AG09309 (cell line): ENCODE results near the gene GINS1.

Experiments used
- DNase-seq: peaks from one replicate; pipeline ENCODE4 v3.0.0-alpha.2; 2010; ENCODE audit warnings: low read depth
- H3K4me3 ChIP-seq: 2 replicates; pipeline ENCODE4 v1.5.1; 2011; ENCODE audit warnings: mild to moderate bottlenecking, low read depth, low read length, moderate library complexity; ENCODE audit not compliant: control insufficient read depth
- TF ChIP-seq, protein P1 (sequence below): IDR thresholded peaks from 2 replicates; pipeline ENCODE4 v1.5.1; 2011; ENCODE audit warnings: mild to moderate bottlenecking, low read depth, low read length, inconsistent platforms; ENCODE audit not compliant: insufficient read depth, control insufficient read depth; ENCODE audit errors: missing control alignments

Gene GINS1

DNA sequence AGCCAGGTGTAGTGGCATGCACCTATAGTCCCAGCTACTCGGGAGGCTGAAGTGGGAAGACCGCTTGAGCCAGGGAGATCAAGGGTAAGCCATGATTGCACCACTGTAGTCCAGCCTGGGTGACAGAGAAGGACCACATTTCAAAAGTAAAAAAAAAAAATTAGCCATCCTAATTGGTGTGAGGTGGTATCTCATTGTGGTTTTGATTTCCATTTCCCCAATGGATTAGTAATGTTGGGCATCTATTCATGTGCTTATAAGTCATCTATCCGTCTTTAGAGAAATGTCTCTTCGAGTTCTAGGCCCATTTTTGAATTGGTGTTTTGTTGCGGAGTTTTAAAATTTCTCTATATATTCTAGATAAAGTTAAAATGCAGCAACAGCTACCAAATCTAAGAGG, 38.5 kb upstream of the GINS1 start:
- TF ChIP-seq, protein P1, sequence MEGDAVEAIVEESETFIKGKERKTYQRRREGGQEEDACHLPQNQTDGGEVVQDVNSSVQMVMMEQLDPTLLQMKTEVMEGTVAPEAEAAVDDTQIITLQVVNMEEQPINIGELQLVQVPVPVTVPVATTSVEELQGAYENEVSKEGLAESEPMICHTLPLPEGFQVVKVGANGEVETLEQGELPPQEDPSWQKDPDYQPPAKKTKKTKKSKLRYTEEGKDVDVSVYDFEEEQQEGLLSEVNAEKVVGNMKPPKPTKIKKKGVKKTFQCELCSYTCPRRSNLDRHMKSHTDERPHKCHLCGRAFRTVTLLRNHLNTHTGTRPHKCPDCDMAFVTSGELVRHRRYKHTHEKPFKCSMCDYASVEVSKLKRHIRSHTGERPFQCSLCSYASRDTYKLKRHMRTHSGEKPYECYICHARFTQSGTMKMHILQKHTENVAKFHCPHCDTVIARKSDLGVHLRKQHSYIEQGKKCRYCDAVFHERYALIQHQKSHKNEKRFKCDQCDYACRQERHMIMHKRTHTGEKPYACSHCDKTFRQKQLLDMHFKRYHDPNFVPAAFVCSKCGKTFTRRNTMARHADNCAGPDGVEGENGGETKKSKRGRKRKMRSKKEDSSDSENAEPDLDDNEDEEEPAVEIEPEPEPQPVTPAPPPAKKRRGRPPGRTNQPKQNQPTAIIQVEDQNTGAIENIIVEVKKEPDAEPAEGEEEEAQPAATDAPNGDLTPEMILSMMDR, result no peak
- DNase-seq, result no peak
- H3K4me3 ChIP-seq, result no peak overlapping the region

DNA sequence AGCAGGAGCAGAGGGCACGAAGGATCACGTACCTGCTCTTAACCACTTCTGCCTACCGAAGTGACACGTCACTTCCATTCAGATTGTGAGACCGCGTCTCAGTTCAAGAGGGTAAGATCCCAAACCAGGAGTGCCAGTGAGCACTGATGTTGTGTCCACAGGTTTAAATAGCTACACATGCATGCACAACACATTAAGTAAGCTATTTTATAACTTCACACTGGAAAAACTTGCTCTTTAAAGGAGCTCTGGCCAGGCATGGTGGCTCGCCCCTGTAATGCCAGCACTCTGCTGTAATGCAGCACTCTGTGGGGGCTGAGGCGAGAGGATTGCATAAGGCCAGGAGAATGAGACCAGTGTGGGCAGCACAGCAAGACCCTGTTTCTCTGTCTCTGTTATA, 37.9 kb upstream of the GINS1 start:
- no peak for DNase-seq
- TF ChIP-seq, protein P1, result no peak
- no peak overlapping the region for H3K4me3 ChIP-seq

DNA sequence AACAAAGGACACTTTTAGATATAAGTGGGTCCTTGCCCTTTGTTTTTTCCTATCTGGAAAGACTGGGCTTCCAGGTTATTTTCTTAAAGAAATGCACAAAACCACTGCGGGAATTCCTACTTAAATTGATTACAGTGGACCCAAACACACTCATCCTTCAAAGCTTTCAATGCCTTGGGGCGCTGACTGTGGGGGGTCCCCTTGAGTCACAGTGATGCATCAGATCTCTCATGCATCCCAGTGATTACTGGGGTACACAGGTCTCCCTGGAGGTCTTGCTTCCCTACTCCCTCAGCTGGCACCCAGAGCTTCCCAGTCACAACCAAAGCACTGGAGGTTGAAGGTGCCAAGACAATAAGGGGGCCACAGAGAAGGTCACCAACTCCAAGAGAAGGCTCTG, 37.5 kb upstream of the GINS1 start:
- no peak overlapping the region for H3K4me3 ChIP-seq
- DNase-seq, result no peak
- TF ChIP-seq, protein P1, result no peak

DNA sequence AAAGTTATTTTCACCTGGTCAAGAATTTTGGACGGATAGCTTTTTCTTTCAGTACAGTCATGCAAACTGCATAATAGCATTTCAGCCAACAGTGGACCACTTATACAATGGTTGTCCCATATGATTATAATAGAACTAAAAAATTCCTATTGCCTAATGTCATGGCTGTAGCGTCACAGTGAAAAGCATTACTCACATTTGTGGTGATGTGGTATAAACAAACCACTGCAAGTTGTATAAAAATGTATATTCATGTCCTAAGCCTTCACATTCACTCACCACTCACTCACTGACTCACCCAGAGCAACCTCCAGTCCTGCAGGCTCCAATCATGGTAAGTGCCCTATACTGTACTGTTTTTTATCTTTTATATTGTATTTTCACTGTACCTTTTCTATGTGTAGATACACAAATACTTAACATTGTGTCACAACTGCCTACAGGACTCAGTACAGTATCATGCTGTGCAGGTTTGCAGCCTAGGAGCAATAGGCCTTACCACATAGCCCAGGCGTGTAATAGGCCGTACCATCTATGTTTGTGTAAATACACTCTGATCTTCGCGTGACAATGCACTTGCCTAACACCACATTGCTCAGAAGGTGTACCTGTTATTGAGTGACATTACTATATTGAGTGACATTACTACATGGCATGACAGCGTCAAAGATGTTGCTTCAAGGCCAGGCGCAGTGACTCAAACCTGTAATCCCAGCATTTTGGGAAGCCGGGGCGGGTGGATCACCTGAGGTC, 34.7 kb upstream of the GINS1 start:
- TF ChIP-seq, protein P1, result no peak
- peak; percentile 68 for DNase-seq
- no peak overlapping the region for H3K4me3 ChIP-seq

DNA sequence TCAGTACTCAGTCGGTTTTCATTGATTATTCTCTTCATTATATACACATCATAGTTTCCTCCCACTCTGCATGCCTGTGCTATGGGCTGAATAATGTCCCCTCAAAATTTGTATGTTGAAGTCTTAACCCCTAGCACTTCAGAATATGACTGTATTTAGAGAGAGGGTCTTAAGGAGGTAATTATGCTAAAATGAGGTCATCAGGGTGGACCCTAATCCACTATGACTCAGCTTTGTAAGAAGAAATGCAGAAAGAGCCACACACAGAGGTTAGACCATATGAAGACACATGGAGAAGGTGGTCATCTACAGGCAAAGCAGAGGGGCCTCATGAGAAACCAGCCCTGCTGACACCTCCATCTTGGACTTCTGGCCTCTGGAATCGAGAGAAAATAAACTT, 32.6 kb upstream of the GINS1 start:
- no peak overlapping the region for H3K4me3 ChIP-seq
- TF ChIP-seq, protein P1, result no peak
- no peak for DNase-seq

DNA sequence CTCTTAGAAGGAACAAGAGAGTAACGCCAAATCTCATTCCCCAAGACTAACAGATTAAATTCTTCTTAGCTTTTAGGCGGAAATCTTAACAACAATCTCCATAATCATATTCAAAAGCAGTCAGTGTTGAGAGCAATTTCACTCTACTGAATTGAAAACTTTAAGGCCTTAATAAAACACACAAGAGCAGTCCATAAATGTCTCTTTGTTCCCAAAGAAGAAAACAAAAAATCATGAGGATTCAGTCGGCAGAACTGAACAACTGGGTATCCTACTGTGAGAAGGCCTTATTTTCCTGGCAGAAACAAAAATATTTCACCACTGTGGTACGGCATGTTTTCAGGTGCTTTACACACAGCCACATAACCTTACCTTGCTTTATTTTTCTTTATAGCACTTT, 31.2 kb upstream of the GINS1 start:
- no peak overlapping the region for H3K4me3 ChIP-seq
- no peak for DNase-seq
- TF ChIP-seq, protein P1, result no peak
